ENCODE measurements around the gene OR52I1. TPM values are rescaled to one million over a fixed set of nuclear protein-coding genes. Genes with fewer than 3 reads are reported as not detected.

Gene OR52I1
- total and polyA plus RNA-seq, 7 donors: not detected

Other genes starting within 250 kb of the OR52I1 start
- not detected for gene OR52B4, start 225.7 kb upstream of the OR52I1 start, total RNA-seq
- gene OR52B4, start 225.7 kb upstream of the OR52I1 start, polyA plus RNA-seq: not detected
- gene TRIM21, start 200.3 kb upstream of the OR52I1 start, total RNA-seq: 1 to 10 TPM; 2.6 to 7.5 (median 4.5) TPM
- 1 to 10 TPM; 3.8 to 6.8 (median 4.6) TPM for gene TRIM21, start 200.3 kb upstream of the OR52I1 start, polyA plus RNA-seq
- not detected for gene OR52K2, start 144.7 kb upstream of the OR52I1 start, total RNA-seq
- gene OR52K2, start 144.7 kb upstream of the OR52I1 start, polyA plus RNA-seq: not detected
- gene OR52K1, start 111.4 kb upstream of the OR52I1 start, total RNA-seq: not detected
- not detected for gene OR52K1, start 111.4 kb upstream of the OR52I1 start, polyA plus RNA-seq
- not detected for gene OR52M1, start 48.8 kb upstream of the OR52I1 start, total RNA-seq
- gene OR52M1, start 48.8 kb upstream of the OR52I1 start, polyA plus RNA-seq: not detected
- gene OR52I2, start 12.3 kb upstream of the OR52I1 start, total RNA-seq: not detected
- gene OR52I2, start 12.3 kb upstream of the OR52I1 start, polyA plus RNA-seq: not detected
- 10 to 100 TPM in 1 of 4 donors, 1 to 10 TPM in 3; 4.9 to 11.0 (median 7.1) TPM for gene TRIM68, start 14.2 kb downstream of the OR52I1 start, total RNA-seq
- gene TRIM68, start 14.2 kb downstream of the OR52I1 start, polyA plus RNA-seq: 10 to 100 TPM in 1 of 3 donors, 1 to 10 TPM in 2; 3.7 to 12.5 (median 4.2) TPM
- gene OR51D1, start 43.4 kb downstream of the OR52I1 start, total RNA-seq: not detected
- not detected for gene OR51D1, start 43.4 kb downstream of the OR52I1 start, polyA plus RNA-seq
- 1 to 10 TPM in 1 of 4 donors, under 1 TPM in 3; 0.61 to 2.1 (median 0.70) TPM for gene OR51E1, start 49.9 kb downstream of the OR52I1 start, total RNA-seq
- 1 to 10 TPM in 1 of 3 donors, under 1 TPM in 2; 0.77 to 1.3 (median 0.94) TPM for gene OR51E1, start 49.9 kb downstream of the OR52I1 start, polyA plus RNA-seq
- under 1 TPM in 3 of 4 donors, not detected in 1; 0.10 to 0.19 (median 0.19) TPM for gene OR51E2, start 103.8 kb downstream of the OR52I1 start, total RNA-seq
- gene OR51E2, start 103.8 kb downstream of the OR52I1 start, polyA plus RNA-seq: under 1 TPM in 2 of 3 donors, not detected in 1; 0.21 to 0.23 TPM
- gene MMP26, start 110.7 kb downstream of the OR52I1 start, total RNA-seq: not detected
- not detected for gene MMP26, start 110.7 kb downstream of the OR52I1 start, polyA plus RNA-seq
- not detected for gene OR51F1, start 175.9 kb downstream of the OR52I1 start, total RNA-seq
- not detected for gene OR51F1, start 175.9 kb downstream of the OR52I1 start, polyA plus RNA-seq
- not detected for gene OR52R1, start 210.3 kb downstream of the OR52I1 start, total RNA-seq
- not detected for gene OR52R1, start 210.3 kb downstream of the OR52I1 start, polyA plus RNA-seq
- not detected for gene OR51F2, start 227.3 kb downstream of the OR52I1 start, total RNA-seq
- not detected for gene OR51F2, start 227.3 kb downstream of the OR52I1 start, polyA plus RNA-seq

Measured in psoas muscle (tissue), 7 donors.